Fibroblast of skin of back (primary cell): Measurements from ENCODE around the gene RERE.

Source experiments
- DNase-seq: peaks from one replicate; pipeline ENCODE4 v3.0.0-alpha.2; 2013

RERE gene

DNA sequence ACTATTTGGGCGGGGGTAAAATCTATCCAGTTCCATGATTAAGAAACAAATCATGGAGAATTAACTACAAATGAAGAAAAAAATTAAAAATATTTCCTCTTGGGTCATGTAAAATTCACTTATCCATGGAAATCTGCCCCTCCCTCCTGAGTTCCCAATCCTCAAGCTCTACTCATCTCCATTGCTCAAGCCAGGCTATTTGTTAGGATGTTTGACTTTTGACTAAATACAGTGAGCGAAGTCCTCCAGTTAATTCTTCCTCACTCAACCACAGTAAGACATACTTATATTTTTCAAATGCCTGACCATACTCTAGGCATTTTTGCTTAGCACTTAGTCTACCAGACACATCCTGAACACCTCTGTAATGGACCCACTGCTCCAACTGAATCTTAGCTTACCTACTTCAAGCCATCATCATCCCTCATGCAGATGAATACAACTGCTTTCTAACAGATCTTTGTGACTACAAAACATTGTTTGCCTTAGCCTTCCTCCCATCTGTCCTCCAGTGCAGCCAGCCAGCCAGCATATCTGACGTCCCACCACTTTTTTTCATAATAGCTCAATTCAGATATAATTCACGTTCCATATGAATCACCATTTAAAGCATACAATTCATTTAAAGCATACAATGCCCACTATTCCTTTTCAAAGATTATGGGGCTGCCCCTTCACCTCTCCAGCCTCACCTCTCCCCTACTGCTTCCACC lies 154.2 kb downstream of the RERE start:
- no peak for DNase-seq

- no peak for DNase-seq
Measured at GRCh38 chr1:8662380-8663072, 154.9 kb downstream of the RERE start.

GRCh38 chr1:8661185-8662110 lies 156.0 kb downstream of the RERE start:
- peak; percentile 93 for DNase-seq

GRCh38 chr1:8660411-8660828 lies 157.0 kb downstream of the RERE start:
- peak; percentile 96 for DNase-seq

DNA sequence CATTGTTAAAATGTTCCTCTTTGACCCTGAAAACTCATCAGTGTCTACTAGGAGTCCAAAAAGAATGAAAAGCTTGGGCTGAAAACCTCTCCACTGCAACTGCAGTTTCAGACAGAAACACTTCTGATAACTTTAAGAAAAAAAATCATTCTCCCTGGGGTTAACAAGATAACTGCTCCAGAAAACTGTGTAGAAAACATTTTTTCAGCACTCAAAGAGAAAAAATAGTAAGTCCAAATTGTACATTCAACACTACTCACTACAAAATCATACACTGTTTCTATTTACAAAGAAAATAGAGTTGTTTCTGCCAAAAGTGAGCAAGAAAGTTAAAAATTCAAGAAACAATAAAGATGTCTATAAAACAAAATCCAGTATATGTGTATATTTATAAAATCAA lies 157.8 kb downstream of the RERE start:
- no peak for DNase-seq

DNA sequence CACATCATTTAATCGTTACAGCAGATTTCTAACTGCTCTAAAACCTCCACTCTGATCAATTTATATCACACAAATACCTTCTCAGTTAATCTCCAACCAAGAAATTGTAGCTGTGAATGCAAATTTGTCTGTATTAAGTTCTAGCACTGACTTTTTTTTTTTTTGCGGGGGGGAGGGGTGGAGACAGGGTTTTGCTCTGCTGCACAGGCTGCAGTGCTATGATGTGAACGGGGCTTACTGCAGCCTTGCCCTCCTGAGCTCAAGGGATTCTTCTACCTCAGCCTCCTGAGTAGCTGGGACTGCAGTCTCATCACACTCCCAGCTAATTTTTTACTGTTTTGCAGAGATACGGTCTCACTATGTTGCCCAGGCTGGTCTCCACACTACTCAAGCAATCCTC lies 163.6 kb downstream of the RERE start:
- DNase-seq, result no peak

DNA sequence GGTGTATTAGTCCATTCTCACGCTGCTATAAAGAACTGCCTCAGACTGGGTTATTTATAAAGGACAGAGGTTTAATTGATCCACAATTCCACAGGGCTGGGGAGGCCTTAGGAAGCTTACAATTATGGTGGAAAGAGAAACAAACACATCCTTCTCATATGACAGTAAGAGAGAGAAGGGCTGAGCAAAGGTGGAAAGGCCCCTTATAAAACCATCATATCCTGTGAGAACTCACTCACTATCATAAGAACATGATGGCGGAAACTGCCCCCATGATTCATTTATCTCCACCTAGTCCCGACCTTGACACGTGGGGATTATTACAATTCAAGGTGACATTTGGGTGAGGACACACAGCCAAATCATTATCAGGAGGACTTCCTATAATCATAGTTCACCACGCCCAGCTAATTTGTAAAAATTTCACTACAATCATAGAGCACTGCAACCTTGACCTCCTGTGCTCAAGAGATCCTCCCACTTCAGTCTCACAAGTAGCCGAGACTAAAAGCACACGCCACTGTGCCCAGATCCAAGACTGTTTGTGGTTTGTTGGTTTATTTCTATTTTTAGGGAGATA lies 164.9 kb downstream of the RERE start:
- no peak for DNase-seq

DNA sequence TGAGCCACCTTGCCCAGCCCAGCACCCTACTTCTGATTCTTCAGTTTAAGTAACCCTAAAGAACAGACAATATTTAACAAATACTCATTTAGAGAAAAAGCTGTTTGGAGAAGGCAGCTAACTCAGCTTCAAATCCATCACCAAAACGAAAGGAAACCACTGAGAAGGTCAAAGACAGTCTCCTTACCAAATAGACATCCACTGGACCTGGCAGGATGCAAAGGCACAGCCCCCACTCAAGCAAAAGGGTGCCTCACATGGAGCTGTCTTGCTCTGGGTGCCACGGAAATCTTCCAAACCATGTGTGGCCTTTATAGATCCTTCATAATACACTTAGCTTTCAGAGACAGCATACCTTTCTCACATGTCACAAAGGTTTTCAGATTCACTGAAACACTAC lies 165.5 kb downstream of the RERE start:
- no peak for DNase-seq

DNA sequence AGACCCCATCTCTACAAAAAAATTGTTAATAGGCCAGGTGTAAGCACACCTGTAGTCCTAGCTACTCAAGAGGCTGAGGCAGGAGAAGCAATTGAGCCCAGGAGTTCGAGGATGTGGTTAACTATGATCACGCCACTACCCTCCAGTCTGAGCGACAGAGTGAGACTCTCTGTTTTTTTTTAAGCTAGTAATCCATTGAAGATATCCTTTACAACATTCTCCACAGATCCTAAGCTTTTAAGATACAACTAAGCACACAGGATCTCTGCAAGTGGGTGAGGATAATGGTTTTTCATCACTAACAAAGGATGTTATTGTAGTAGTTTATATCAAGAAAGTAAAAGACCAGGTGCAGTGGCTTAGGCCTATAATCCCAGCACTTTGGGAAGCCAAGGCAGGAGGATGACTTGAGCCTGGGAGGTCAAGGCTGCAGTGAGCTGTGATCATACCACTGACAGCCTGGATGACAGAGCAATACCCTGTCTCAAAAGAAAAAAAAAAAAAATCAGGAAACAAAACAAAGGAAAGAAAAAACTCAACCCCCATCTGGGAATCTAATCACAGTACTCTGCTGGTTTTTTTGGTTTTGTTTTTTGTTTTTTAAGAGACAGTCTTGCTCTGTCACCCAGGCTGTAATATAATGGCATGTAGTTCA lies 166.1 kb downstream of the RERE start:
- no peak for DNase-seq

DNA sequence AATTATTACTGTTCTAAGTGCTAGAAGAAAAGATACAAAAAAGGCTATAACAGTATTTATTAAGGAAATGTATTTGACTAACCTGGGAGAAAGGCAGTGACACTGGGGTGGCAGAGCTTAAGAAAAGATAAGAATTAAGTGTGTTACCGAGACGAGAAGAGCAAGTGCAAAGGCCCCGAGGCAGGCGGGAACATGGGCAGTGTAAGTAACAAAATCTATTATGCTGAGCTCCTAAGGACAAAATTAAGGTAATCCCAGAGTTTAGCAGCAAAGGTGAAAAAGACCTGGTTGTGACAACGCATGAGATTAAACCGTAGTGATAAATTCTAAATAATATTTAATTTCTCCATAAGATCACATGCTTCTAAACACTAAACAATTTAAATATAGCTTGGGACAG lies 167.6 kb downstream of the RERE start:
- DNase-seq, result no peak

DNA sequence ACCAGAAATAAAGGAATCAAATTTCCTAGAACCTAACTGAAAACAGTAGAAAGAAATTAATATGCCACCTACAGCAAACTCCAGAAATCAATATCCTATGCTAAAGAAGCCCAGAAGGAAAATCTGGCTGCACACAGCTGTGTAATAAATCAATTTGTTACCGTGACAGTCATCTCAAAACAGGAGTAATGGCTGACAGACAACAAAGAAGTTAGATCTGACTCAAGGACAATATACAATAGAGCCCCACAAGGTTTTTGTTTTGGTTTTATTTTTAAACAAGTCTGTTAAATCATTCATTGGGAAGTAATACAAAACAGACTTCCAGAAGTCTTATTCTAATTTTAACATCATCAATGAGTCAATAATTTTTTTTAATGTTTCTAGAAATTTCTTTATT lies 168.4 kb downstream of the RERE start:
- no peak for DNase-seq

GRCh38 chr1:8646996-8647395 lies 170.4 kb downstream of the RERE start:
- no peak for DNase-seq

DNA sequence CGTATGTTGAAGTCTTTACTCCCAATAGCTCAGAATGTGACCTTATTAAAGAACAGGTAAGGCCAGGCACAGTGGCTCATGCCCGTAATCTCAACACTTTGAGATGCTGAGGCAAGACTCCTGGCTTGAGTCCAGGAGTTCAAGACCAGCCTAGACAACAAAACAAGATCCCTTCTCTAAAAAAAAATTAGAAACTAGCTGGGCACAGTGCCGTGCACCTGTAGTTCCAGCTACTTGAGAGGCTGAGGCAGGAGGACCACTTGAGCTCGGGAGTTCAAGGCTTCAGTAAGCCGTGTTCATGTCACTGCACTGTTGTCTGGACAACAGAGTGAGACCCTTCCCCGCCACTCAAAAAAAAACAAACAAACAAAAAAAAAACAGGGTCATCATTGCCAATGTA lies 171.3 kb downstream of the RERE start:
- no peak for DNase-seq

- DNase-seq, result no peak
Measured at GRCh38 chr1:8643542-8644536, 173.6 kb downstream of the RERE start.

- DNase-seq, result no peak
Measured at GRCh38 chr1:8642114-8642513, 175.3 kb downstream of the RERE start.

- DNase-seq, result no peak
Measured at GRCh38 chr1:8641377-8641997, 176.0 kb downstream of the RERE start.

DNA sequence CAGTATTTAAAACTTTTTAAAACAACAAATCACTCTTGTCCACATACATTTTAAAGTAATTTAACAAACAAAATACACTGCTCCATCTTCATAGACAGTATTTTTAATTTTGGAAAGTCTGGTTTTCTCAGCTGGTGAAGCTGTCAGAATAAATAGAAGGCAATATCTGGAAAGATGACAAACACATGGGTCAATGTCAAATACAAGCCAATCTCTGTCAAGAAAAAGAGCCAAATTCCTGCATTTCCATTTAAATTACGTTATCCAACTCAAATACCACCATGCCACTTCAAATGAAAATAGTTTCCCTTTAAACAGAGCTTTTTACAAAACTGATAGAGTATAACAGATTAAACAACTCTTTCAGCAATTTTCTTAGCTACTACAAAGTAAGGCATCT lies 176.5 kb downstream of the RERE start:
- DNase-seq, result no peak

DNA sequence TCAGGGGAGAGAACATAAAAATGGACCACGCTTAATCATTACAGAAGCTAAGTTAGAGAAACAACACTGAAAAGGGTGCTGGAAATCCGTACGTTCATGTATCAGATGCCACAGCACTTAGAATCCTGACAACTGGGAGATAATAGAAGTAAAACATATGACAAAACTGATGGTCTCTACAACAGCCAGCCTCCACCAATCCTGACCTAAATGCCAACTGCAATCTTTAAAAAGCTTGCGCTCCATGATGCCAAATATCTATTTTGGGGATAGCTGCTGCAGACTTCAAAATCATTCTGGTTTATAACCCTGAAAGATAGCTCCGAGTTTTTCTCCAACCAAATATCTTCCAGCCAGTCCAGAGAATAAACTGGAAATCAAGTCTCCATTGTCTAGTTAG lies 178.3 kb downstream of the RERE start:
- no peak for DNase-seq

GRCh38 chr1:8633741-8634501 lies 183.5 kb downstream of the RERE start:
- no peak for DNase-seq

- DNase-seq, result no peak
Measured at GRCh38 chr1:8632102-8632501, 185.3 kb downstream of the RERE start.
